Measurements from ENCODE around the gene PLPPR1.

Gene PLPPR1

DNA sequence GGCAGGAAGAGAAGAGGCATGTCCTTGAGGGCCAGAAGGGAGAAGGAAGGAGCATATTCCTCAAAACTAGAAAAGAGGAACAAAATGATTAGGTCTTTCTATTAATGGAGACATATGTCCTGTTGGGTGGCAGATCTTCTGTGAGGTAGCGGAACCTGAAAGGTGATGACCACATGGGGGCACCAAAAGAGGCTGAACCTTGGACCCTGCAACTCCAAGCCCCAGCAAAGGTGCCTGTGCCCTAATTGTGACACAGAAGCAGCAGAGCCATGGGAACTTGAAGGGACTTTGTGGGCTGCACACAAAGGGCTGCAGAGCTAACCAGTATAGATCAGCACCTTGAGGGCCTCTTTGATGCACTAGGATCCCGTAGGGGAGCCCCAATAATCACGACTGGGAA, 198.3 kb downstream of the PLPPR1 start:
- no peak overlapping the region for H3K9ac ChIP-seq (ENCODE audit: low read length)
- no peaks in the 10 kb centered on the region for H3K9me3 ChIP-seq (ENCODE audit: low read length)
- H3K36me3 ChIP-seq (ENCODE audit: insufficient read depth, low read length), result no peaks in the 10 kb centered on the region
- H3K9me2 ChIP-seq (ENCODE audit: low read depth, low read length), result no peaks in the 10 kb centered on the region
- no peaks in the 10 kb centered on the region for H3F3A ChIP-seq (ENCODE audit: insufficient read depth, low read length)
- H3K27me3 ChIP-seq (ENCODE audit: insufficient read depth, low read length), result no peaks in the 10 kb centered on the region
- no peaks in the 10 kb centered on the region for H3K4me1 ChIP-seq (ENCODE audit: insufficient read depth, low read length, severe bottlenecking)
- H3K4me3 ChIP-seq (ENCODE audit: low read depth, low read length, poor library complexity, severe bottlenecking), result no peak overlapping the region
- H4K20me1 ChIP-seq (ENCODE audit: insufficient read depth, low read length), result no peaks in the 10 kb centered on the region
- H3K79me2 ChIP-seq (ENCODE audit: insufficient read depth, low read length), result no peaks in the 10 kb centered on the region
- H2AFZ ChIP-seq (ENCODE audit: low read length), result no peak overlapping the region
- H3K27ac ChIP-seq (ENCODE audit: low read depth, low read length, poor library complexity, severe bottlenecking), result no peak overlapping the region
- peak; percentile 15; the same call in 1 of the 2 replicates for TF ChIP-seq CTCF (IDR thresholded peaks at IDR 0.05; ENCODE audit: low read length)
- no peak for TF ChIP-seq EZH2 (IDR thresholded peaks at IDR 0.05; ENCODE audit: borderline replicate concordance, low read length)
- H3K4me2 ChIP-seq (ENCODE audit: low read length), result no peak overlapping the region

- no peak for TF ChIP-seq EZH2 (IDR thresholded peaks at IDR 0.05; ENCODE audit: borderline replicate concordance, low read length)
- TF ChIP-seq CTCF (IDR thresholded peaks at IDR 0.05; ENCODE audit: low read length), result no peak
- no peaks in the 10 kb centered on the region for H3K79me2 ChIP-seq (ENCODE audit: insufficient read depth, low read length)
These were observed 201.1 kb downstream of the PLPPR1 start for GRCh38 chr9:101229606-101230005.

DNA sequence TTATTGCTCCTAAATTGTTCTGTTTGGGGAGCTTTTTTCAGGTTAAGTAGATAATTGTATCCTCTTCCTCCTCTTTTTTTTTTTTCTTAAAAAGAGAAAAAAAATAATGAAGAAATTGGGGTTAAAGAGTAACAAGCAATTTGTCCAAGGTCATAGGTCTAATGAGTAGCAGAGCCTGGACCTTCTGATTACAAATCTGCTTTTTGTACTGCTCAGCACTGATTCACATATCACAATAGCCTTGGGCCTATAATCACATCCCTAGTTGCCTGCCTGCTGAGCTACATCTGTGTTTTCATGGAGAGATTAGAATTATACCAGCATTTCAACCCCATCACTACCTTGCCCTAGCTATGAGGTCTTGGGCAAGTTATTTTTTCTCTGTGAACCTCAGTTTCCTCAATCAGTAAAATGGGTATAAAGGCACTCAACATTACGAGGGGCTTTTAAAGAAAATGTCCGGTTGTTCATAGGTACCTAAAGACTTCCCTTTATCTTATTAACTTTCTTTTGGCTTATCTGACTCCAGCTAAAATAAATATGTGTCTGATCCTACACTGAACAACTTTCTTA, 204.0 kb downstream of the PLPPR1 start:
- Histone ChIP-seq H3K27ac (ENCODE audit: low read depth, low read length, poor library complexity, severe bottlenecking) (no peak overlapping the region), H3K79me2 (ENCODE audit: insufficient read depth, low read length) (no peaks in the 10 kb centered on the region), H2AFZ (ENCODE audit: low read length) (no peak overlapping the region), H4K20me1 (ENCODE audit: insufficient read depth, low read length) (no peaks in the 10 kb centered on the region), H3K9me2 (ENCODE audit: low read depth, low read length) (no peaks in the 10 kb centered on the region), H3K4me3 (ENCODE audit: low read depth, low read length, poor library complexity, severe bottlenecking) (no peak overlapping the region), H3K9ac (ENCODE audit: low read length) (no peak overlapping the region), H3K4me2 (ENCODE audit: low read length) (no peak overlapping the region), H3K36me3 (ENCODE audit: insufficient read depth, low read length) (no peaks in the 10 kb centered on the region), H3F3A (ENCODE audit: insufficient read depth, low read length) (no peaks in the 10 kb centered on the region), H3K9me3 (ENCODE audit: low read length) (no peaks in the 10 kb centered on the region), H3K27me3 (ENCODE audit: insufficient read depth, low read length) (no peaks in the 10 kb centered on the region), H3K4me1 (ENCODE audit: insufficient read depth, low read length, severe bottlenecking) (no peaks in the 10 kb centered on the region)
- TF ChIP-seq EZH2 (IDR thresholded peaks at IDR 0.05; ENCODE audit: borderline replicate concordance, low read length), result no peak
- TF ChIP-seq CTCF (IDR thresholded peaks at IDR 0.05; ENCODE audit: low read length), result no peak

More at GRCh38 chr9:101229606-101230005, 201.1 kb downstream of the PLPPR1 start:
- Histone ChIP-seq H2AFZ (ENCODE audit: low read length) (no peak overlapping the region), H3K4me1 (ENCODE audit: insufficient read depth, low read length, severe bottlenecking) (no peaks in the 10 kb centered on the region), H3K27ac (ENCODE audit: low read depth, low read length, poor library complexity, severe bottlenecking) (no peak overlapping the region), H3K9me3 (ENCODE audit: low read length) (no peaks in the 10 kb centered on the region), H3F3A (ENCODE audit: insufficient read depth, low read length) (no peaks in the 10 kb centered on the region), H3K36me3 (ENCODE audit: insufficient read depth, low read length) (no peaks in the 10 kb centered on the region), H3K27me3 (ENCODE audit: insufficient read depth, low read length) (no peaks in the 10 kb centered on the region), H3K4me2 (ENCODE audit: low read length) (no peak overlapping the region), H3K9ac (ENCODE audit: low read length) (no peak overlapping the region), H3K4me3 (ENCODE audit: low read depth, low read length, poor library complexity, severe bottlenecking) (no peak overlapping the region), H4K20me1 (ENCODE audit: insufficient read depth, low read length) (no peaks in the 10 kb centered on the region), H3K9me2 (ENCODE audit: low read depth, low read length) (no peaks in the 10 kb centered on the region)

Data from OCI-LY1 (cell line).